PFSK-1 (cell line): Measurements from ENCODE around the gene SAPCD2.

Experiments
- FOXP2 ChIP-seq: optimal IDR thresholded peaks from 2 replicates; pipeline ENCODE3; 2011; ENCODE audit warnings: borderline replicate concordance, control low read depth, inconsistent platforms; ENCODE audit not compliant: insufficient read depth; ENCODE audit errors: extremely low read length, extremely low read depth
- POLR2AphosphoS5 ChIP-seq: IDR thresholded peaks from 2 replicates; pipeline ENCODE4 v1.6.1; 2012; ENCODE audit warnings: low read depth, mild to moderate bottlenecking, control low read depth, low read length, moderate library complexity
- REST ChIP-seq, 2 experiments: IDR thresholded peaks; 2 replicates each; pipeline versions ENCODE4 v1.6.1 to v1.8.0; 2011 to 2012; ENCODE audit warnings: low read depth in 2 of 2, low read length in 2 of 2, control low read depth in 1 of 2, inconsistent platforms in 1 of 2, mild to moderate bottlenecking in 1 of 2, moderate library complexity in 1 of 2; ENCODE audit not compliant: insufficient read depth in 1 of 2
- SIN3A ChIP-seq: IDR thresholded peaks from 2 replicates; pipeline ENCODE4 v1.6.1; 2012; ENCODE audit warnings: mild to moderate bottlenecking, low read length, moderate library complexity, borderline replicate concordance; ENCODE audit not compliant: insufficient read depth
- TAF1 ChIP-seq: IDR thresholded peaks from 2 replicates; pipeline ENCODE4 v1.6.1; 2012; ENCODE audit warnings: low read length, control low read depth, borderline replicate concordance; ENCODE audit not compliant: insufficient read depth

SAPCD2 gene

GRCh38 chr9:137028263-137029057, 41.9 kb downstream of the SAPCD2 start:
- TF ChIP-seq TAF1: no peak

- no peak for TF ChIP-seq TAF1
These were observed 42.7 kb downstream of the SAPCD2 start, which contains the start of gene ABCA2 for GRCh38 chr9:137027369-137028262. Gene ABCA2, minus strand, starts transcription at chr9:137028237. Its CDS starts 97 bp downstream, at chr9:137028140.

GRCh38 chr9:137026828-137027227, 43.5 kb downstream of the SAPCD2 start:
- TF ChIP-seq FOXP2: no peak
- TF ChIP-seq TAF1: no peak

GRCh38 chr9:137026384-137026783, 44.0 kb downstream of the SAPCD2 start:
- TF ChIP-seq TAF1 (no peak), REST (IDR thresholded peaks at IDR 0.05; ENCODE audit: insufficient read depth in 1 of 2, low read depth in 2 of 2, low read length in 2 of 2) (no peak), FOXP2 (no peak), SIN3A (no peak), POLR2AphosphoS5 (no peak)

- TF ChIP-seq FOXP2: no peak
- TF ChIP-seq SIN3A: no peak
- TF ChIP-seq POLR2AphosphoS5: no peak
These were observed 44.8 kb downstream of the SAPCD2 start for GRCh38 chr9:137025517-137025966.

GRCh38 chr9:137023583-137023991, 46.8 kb downstream of the SAPCD2 start:
- TF ChIP-seq FOXP2: no peak
- no peak for TF ChIP-seq SIN3A
- no peak for TF ChIP-seq REST (IDR thresholded peaks at IDR 0.05; ENCODE audit: insufficient read depth in 1 of 2, low read depth in 2 of 2, low read length in 2 of 2)
- TF ChIP-seq POLR2AphosphoS5: no peak
- no peak for TF ChIP-seq TAF1

GRCh38 chr9:137023157-137023556, 47.2 kb downstream of the SAPCD2 start:
- TF ChIP-seq REST (IDR thresholded peaks at IDR 0.05; ENCODE audit: insufficient read depth in 1 of 2, low read depth in 2 of 2, low read length in 2 of 2): no peak
- no peak for TF ChIP-seq FOXP2
- no peak for TF ChIP-seq TAF1
- no peak for TF ChIP-seq SIN3A
